Measurements from ENCODE around the gene SOX6.

SOX6 gene

GRCh38 chr11:16265022-16265421 is 91.3 kb downstream of the SOX6 start:
- DNase-seq: no peak

GRCh38 chr11:16262645-16262955 is 93.7 kb downstream of the SOX6 start:
- no peak for DNase-seq

GRCh38 chr11:16261836-16262644 is 94.3 kb downstream of the SOX6 start:
- no peak for DNase-seq

GRCh38 chr11:16252373-16252772 is 104.0 kb downstream of the SOX6 start:
- no peak for DNase-seq

GRCh38 chr11:16248248-16248647 is 108.1 kb downstream of the SOX6 start:
- no peak for DNase-seq

- no peak for DNase-seq
Measured at GRCh38 chr11:16242806-16243205, 113.5 kb downstream of the SOX6 start.

GRCh38 chr11:16240687-16241086 is 115.7 kb downstream of the SOX6 start:
- DNase-seq: no peak

- no peak for DNase-seq
Measured at GRCh38 chr11:16239141-16240105, 116.9 kb downstream of the SOX6 start.

- no peak for DNase-seq
Measured at GRCh38 chr11:16226245-16226644, 130.1 kb downstream of the SOX6 start.

- no peak for DNase-seq
Measured at GRCh38 chr11:16225623-16226022, 130.7 kb downstream of the SOX6 start.

GRCh38 chr11:16223558-16223957 is 132.8 kb downstream of the SOX6 start:
- DNase-seq: no peak

GRCh38 chr11:16217631-16218030 is 138.7 kb downstream of the SOX6 start:
- no peak for DNase-seq

- no peak for DNase-seq
Measured at GRCh38 chr11:16216831-16217230, 139.5 kb downstream of the SOX6 start.

GRCh38 chr11:16215352-16215751 is 141.0 kb downstream of the SOX6 start:
- DNase-seq: no peak

- DNase-seq: no peak
Measured at GRCh38 chr11:16211407-16211806, 144.9 kb downstream of the SOX6 start.

- DNase-seq: no peak
Measured at GRCh38 chr11:16204261-16204660, 152.1 kb downstream of the SOX6 start.

- DNase-seq: no peak
Measured at GRCh38 chr11:16195651-16196050, 160.7 kb downstream of the SOX6 start.

GRCh38 chr11:16194566-16194965 is 161.8 kb downstream of the SOX6 start:
- DNase-seq: no peak

- no peak for DNase-seq
Measured at GRCh38 chr11:16193897-16194381, 162.4 kb downstream of the SOX6 start.

- DNase-seq: no peak
Measured at GRCh38 chr11:16191868-16192240, 164.5 kb downstream of the SOX6 start.

GRCh38 chr11:16191212-16191867 is 165.0 kb downstream of the SOX6 start:
- DNase-seq: no peak

GRCh38 chr11:16186680-16187079 is 169.7 kb downstream of the SOX6 start:
- DNase-seq: no peak

GRCh38 chr11:16185042-16185441 is 171.3 kb downstream of the SOX6 start:
- no peak for DNase-seq

Measured in Kasumi-1 (cell line).